Right renal cortex interstitium (tissue), 3 donors: ENCODE measurements around the gene ZNF865. TPM values are rescaled to one million over a fixed set of nuclear protein-coding genes. Genes with fewer than 3 reads are reported as not detected.

Source experiments
- DNase-seq, 3 donors: peaks; one replicate each; pipeline ENCODE4 v3.0.0-alpha.2; 2013; ENCODE audit warnings: low read depth in 3 of 3, low spot score in 2 of 3
- polyA plus RNA-seq, 3 donors: library from polyadenylated mRNA; unstranded; fragments of 120-200 nt; gene quantifications; one replicate each; pipeline ENCODE4 v1.2.1, GENCODE V29; 2013; ENCODE audit not compliant: insufficient read length in 3 of 3

ZNF865 gene
- polyA plus RNA-seq, 3 donors, result 5.1 to 7.0 (median 6.1) TPM

- DNase-seq, result no peak
Observed at GRCh38 chr19:55622242-55622969, 17.0 kb downstream of the ZNF865 start.

- DNase-seq, result no peak
Observed at GRCh38 chr19:55623130-55623529, 17.7 kb downstream of the ZNF865 start.

DNA sequence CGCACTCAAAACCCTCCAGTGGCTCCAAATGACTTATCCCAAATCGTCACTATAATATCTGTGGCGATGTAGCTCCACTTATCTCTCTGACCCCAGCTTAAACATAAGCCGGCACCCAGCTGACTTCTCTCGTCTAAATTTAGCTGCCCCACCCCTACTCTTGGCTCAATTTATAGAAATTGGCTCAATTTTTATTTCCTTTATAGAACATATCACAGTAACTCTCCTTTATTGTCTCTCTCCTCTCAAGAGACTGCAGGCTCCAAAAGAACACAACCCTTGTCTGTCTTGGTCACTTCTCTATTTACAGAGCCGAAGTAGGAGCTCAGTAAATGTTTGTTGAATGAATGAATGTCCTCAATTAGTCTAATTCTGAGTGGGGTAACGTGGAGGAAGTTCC is 18.1 kb downstream of the ZNF865 start:
- no peak for DNase-seq

DNA sequence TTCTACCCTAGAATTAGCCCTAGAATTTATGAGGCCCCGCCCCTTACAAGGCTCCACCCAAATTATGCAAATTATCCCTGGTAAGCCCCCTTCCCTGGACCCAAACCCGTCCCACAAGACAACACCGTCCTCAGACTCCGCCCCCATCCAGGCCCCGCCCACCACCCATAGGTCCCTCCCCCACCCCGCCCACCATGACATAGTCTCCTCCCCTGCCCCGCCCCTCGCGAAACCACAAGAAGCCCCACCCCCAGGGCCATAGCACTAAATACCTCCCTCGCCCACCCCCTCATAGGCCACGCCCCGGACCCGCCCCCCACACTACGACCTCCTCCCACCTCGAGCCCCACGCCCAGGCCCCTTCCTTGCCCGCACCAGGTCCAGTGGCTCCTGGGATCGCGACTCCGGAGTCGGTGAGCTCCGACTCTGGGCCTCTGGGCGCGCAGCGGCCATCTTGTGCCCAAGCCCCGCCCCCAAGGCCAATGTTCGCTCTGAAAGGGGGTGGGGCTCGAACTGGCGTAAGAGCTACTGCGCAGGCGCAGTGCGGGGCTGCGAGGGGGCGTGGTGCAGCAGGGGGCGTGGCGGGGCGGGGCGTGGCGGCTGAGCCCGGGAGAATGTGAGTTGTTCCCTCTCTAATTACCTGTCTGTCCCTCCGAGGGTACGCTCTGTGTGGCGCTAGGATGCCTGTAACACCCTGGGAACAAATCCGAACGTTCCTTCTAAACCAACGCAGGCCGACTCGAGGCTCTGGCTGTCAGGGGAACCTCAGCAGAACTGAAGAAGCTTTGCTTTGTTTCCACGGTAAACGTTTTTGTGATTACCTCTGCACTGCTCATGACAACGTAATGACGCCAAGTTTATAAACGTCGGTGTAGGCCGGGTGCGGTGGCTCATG is 18.9 kb downstream of the ZNF865 start, which contains the start of gene ZNF784:
ZNF784 (minus strand) TSS at position 458 of the 895 bp plus-strand sequence; CDS start at position 453, 5 bp downstream.
- DNase-seq, result peak in 2 of 3 donors; percentile 82 to 88

DNA sequence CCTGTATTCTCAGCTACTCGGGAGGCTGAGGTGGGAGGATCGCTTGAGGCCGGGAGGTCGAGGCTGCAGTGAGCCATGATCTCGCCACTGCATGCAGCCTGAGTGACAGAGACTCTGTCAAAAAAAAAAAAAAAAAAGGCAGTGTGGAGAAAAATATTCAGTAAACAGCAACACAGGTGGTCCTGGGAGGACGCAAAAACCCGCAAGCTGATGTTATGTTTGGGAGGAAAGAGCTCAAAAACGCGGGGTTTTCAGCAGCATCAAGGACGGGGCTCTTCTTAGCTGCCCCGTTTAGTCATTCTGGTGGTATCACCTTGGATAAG is 19.5 kb downstream of the ZNF865 start:
- no peak for DNase-seq

DNA sequence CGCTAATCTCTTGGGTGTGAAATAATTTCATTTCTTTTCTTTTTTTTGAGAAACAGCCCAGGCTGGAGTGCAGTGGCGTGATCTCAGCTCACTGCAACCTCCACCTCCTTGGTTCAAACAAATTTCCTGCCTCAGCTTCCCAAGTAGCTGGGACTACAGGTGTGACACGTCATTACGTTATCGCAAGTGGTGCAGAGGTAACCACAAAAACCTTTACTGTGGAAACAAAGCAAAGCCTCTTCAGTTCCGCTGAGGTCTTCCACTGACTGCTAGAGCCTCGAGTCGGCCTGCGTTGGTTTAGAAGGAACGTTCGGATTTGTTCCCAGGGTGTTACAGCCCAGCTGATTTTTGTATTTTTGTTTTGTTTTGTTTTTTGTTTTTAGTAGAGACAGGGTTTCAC is 20.9 kb downstream of the ZNF865 start:
- no peak for DNase-seq

DNA sequence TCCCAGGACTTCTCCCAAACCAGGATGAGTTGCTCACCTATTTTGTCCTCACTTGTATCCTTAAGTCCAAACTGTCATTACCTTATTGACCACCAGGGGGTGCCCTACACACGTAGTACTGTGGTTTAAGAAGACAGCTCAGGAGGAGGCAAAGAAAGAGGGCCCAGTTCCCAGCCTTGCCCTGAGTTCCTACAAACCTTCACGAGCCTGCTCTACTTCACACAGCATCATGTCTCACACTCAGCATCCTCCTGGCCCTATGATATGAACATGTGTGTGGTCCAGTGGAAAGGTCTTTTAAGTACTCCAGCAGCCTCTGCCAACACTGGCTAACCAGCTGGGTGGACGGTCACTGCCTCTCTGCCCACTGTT is 27.0 kb downstream of the ZNF865 start:
- peak in 2 of 3 donors; percentile 85 to 86 for DNase-seq

- no peak for DNase-seq
Observed at GRCh38 chr19:55633861-55634260, 28.4 kb downstream of the ZNF865 start.

DNA sequence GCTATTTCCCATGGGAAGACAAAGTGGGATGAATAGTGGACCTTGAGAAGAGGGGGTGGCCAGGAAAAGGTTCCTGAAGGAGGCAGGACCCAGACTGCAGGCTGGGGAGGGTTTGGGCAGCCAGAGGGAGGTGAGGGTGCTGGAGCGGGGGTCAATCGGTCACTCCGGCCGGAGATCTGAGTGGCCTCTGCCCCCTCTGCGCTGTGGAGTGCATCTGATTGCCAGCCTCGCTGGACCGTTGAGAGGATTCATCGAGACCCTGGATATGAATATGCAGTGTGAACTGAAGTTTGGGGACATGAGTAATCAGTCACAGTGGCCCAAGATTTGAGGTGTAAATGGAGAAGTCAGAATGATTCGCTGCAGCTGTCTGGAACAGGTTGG is 29.9 kb downstream of the ZNF865 start:
- DNase-seq, result no peak

DNA sequence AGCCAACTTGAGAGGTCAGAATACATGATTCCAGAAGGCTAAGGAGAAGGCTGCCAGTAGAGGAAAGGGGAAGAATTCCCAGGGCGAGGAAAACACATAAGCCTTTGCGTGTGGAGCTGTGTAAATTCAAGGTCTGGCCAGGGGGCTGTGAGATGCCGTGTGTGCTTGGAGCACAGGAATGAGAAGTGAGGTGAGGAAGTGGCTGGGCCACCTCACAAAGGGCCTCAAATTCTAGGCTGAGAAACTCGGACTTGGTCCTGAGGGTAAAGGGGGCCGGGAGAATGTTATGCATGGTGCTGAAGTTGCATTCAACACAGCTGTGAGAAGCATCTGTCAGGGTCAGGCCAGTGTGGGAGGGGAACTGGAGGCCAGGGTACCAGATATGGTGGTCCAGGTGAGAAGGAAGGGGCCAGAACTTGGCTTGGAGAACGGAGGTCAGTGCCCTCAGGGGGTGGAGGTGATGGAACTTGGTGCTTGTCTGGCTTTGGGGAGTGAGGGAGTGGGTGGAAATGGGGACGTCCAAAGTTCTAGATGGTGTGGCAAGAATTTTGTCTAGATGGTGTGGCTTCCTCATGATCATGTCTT is 30.5 kb downstream of the ZNF865 start:
- DNase-seq, result no peak

DNA sequence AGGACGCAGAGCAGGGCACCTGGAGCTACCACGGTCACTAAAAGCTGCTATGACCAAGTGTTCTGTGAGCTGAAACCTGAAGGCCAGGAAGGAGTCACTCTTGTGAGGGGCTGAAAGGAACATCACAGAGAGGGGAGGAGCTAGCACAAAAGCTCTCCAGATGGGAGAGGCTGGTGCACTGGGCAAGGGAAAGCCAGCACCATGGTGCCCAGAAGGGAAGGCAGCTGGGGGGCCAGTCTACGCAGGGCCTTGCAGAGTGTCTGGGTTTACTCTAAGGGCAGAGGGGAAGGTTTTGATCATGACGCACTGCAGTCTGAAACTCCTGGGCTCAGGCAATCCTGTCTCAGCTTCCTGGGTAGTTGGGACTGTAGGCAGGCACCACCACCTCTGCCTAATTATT is 31.3 kb downstream of the ZNF865 start:
- DNase-seq, result no peak

DNA sequence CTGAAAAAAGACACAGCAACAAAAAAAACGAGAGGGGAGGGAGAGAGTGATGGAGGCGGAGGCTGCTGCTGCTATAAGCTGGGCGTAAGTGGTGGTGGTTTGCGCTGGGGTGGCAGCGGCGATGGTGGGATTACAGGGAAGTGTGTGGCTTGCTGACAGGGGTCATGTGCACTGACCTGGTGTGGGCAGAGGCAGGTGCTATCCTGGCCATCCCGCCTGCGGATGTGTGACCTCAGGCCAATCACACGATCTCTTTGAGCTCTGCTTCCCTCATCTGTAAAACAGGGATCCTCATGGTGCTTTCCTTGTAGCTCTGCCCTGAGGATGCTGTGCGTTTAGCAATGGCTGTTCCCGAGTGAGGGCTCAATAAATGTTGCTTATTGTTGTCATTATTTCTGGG is 32.1 kb downstream of the ZNF865 start:
- DNase-seq, result no peak

DNA sequence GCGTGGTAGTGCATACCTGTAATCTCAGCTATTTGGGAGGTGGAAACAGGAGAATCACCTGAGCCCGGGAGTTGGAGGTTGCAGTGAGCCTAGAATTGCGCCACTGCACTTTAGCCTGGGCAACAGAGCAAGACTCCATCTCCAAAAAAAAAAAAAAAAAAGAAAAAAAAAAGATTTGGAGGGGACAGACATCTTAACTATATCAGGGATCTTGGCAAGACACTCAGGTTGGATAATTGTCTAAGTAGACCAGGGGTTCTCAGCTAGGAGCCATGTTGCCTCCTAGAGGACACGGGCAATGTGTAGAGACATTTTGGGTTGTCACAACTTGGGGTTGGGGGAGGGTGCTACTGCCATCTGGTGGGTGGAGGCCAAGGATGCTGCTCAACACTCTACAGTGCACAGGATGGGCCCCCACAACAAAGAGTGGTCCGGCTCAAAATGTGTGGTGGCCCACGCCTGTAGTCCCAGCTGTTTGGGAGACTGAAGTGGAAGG is 33.5 kb downstream of the ZNF865 start:
- no peak for DNase-seq

DNA sequence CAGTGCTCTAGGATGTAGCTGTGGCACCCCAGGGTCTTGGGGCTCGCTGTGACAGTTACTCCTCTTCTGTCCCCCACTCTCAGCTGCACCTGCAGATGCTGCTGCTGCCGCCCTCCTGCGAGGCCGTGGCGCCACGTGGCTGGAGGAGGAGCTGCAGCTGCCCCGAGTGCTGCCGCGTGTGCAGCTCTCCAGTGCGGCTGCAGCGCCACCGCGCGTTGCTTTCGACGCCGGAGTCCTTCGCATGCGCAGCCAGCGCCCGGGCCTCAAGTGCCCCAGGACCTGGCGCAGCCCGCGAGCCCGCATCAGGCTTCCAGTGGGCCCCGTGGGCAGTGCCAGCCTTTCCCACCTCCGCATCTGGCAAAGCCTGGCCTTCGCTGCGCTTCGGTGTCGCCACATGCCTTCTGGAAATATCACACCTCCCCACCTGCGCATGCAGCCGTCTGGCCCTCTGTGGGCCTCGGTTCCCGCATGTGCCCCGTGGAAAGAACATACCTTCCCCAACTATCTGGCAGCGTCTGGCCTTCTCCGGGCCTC is 34.7 kb downstream of the ZNF865 start:
- DNase-seq, result no peak

GRCh38 chr19:55640577-55641425 is 35.4 kb downstream of the ZNF865 start, which contains the start of gene ZNF580:
Gene ZNF580 (plus strand): TSS chr19:55641002. CDS start chr19:55642509, 1,507 bp downstream.
- no peak for DNase-seq

- DNase-seq, result no peak
Observed at GRCh38 chr19:55641426-55642152, 36.1 kb downstream of the ZNF865 start.

DNA sequence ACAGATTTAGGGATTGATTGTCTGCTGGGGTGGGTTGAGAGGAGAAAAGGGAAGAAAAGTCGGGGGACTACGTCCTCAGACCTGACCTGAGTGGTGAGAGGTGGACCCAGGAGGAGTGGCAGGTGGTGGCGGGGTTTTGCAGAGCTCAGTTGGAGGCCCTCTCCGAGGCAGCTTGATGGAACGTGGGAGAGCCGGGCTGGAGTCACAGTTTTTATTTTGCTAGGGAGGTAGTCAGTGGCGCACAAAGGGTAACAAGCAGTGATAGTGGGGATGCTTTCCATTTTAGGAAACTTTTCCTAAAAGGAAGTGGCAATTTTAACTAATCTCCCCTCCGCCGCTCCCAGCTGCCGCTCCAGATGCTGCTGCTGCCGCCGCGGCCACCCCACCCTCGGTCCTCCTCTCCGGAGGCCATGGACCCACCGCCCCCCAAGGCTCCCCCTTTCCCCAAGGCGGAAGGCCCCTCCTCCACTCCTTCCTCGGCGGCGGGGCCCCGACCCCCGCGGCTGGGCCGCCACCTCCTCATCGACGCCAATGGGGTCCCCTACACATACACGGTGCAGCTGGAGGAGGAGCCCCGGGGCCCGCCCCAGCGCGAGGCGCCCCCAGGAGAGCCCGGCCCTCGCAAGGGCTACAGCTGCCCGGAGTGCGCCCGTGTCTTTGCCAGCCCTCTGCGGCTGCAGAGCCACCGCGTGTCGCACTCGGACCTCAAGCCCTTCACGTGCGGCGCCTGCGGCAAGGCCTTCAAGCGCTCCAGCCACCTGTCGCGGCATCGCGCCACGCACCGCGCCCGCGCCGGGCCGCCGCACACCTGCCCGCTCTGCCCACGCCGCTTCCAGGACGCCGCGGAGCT is 36.9 kb downstream of the ZNF865 start:
- no peak for DNase-seq

DNA sequence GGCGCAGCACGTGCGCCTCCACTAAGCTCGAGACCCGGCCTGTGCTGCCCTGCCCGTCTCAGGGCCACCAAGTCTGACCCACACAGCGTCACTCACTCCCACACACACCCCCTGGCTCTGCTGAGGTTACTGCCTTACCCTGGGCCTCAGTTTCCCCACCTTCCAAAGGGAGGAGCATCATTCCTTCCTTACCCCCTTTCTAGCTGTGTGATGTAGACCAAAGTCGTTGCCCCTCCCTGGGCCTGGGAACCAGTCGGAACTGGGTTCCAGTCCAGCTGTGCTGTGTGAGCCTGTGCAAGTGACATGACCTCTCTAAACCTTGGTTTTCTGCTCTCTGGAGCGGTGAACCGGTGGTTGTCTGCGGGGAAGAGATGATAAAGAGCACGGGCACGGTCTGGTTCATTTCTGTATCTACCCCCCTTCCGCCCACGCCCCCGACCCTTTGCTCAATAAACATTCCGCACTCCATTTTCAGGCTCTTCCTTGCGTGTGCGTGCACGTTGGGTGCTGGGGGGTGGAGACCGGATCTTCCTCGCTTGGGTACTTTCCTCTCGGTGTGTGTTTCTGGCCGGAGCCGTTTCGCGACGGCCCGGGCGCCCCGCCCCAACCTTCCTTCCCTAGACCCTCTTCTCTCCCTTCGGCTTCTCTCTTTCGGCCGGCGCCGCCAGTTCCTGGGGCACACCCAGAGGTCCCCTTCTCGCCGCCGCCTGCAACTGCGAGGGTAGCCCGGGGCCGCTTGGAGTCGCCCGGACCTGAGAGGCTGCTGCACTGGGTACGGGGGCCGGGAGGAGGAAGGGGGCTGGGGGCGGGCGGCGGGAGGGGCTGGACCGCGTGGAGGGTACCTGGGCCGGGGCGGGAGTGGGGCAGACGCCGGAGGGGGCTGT is 37.8 kb downstream of the ZNF865 start, which contains the start of gene ZNF581:
ZNF581 (plus strand) TSS at position 647 of the 884 bp plus-strand sequence. CDS start 923 bp downstream, outside the sequence.
- DNase-seq, result no peak
